ENCODE results near the gene NAGA. TPM values are rescaled to one million over a fixed set of nuclear protein-coding genes. Genes with fewer than 3 reads are reported as not detected.

NAGA gene
- total RNA-seq, 4 donors from 2014 or later: 24.8 to 47.6 (median 35.3) TPM

DNA sequence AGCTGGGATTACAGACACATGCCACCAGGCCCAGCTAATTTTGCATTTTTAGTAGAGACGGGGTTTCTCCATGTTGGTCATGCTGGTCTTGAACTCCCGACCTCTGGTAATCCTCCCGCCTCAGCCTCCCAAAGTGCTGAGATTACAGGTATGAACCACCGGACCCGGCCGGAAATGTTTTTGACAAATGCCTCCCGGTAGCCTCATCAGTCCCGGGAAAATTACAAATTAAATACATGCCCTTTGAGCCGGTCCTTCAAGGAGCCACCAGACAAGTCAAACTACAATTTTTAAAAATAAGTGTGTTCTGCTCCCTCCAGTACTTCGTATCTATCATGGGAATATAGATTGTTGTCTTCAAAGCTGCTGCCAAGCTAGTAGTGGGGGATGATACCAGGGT, 54.5 kb downstream of the NAGA start:
- ATAC-seq (ENCODE audit: low FRiP score) (no peak), DNase-seq (ENCODE audit: low spot score) (no peak)
- TF ChIP-seq, protein P1, sequence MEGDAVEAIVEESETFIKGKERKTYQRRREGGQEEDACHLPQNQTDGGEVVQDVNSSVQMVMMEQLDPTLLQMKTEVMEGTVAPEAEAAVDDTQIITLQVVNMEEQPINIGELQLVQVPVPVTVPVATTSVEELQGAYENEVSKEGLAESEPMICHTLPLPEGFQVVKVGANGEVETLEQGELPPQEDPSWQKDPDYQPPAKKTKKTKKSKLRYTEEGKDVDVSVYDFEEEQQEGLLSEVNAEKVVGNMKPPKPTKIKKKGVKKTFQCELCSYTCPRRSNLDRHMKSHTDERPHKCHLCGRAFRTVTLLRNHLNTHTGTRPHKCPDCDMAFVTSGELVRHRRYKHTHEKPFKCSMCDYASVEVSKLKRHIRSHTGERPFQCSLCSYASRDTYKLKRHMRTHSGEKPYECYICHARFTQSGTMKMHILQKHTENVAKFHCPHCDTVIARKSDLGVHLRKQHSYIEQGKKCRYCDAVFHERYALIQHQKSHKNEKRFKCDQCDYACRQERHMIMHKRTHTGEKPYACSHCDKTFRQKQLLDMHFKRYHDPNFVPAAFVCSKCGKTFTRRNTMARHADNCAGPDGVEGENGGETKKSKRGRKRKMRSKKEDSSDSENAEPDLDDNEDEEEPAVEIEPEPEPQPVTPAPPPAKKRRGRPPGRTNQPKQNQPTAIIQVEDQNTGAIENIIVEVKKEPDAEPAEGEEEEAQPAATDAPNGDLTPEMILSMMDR (IDR thresholded peaks at IDR 0.05): no peak

DNA sequence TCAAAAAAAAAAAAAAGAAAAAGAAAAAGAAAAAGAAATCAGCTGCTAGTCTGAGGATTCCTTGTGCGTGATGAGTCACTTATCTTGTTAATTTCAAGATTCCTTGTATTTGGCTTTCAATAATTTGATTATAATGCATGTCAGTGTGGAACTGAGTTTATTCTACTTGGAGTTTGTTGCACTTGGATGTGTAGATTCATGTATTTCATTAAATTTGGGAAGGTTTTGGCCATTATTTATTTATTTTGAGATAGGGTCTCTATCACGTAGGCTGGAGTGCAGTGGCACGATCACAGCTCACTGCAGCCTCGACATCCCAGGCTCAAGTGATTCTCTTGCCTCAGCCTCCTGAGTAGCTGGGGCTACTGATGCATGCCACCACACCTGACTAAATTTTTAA, 57.2 kb downstream of the NAGA start:
- no peak for DNase-seq (ENCODE audit: low spot score)
- no peak for ATAC-seq (ENCODE audit: low FRiP score)
- TF ChIP-seq, protein P1 (IDR thresholded peaks at IDR 0.05): no peak

DNA sequence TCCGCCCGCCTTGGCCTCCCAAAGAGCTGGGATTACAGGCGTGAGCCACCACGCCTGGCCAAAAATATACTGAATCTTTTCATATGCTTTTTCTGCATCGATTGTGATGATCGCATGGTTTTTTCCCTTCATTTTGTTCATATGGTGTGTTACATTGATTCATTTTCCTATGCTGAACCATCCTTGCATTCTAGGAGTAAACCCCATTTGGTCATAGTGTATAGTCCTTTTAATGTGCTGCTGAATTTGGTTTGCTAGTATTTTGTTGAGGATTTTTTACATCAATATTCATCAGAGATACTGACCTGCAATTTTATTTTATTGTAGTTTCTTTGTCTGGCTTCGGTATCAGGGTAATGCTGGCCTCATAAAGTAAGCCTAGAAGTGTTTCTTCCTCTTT, 59.8 kb downstream of the NAGA start:
- TF ChIP-seq, protein P1 (IDR thresholded peaks at IDR 0.05): no peak
- DNase-seq (ENCODE audit: low spot score): no peak
- ATAC-seq (ENCODE audit: low FRiP score): no peak

Small RNA genes lying within 50 kb of the gene (small RNA-seq; reads per million reads assigned to genes)
- not detected for gene SNORD13P1

Other genes with a start within 250 kb of the NAGA start
- 10 to 100 TPM; 26.3 to 63.5 (median 33.8) TPM for gene SREBF2, start 237.7 kb downstream of the NAGA start, total RNA-seq
- not detected for gene SHISA8, start 155.7 kb downstream of the NAGA start, total RNA-seq
- under 1 TPM; 0.16 to 0.84 (median 0.22) TPM for gene TNFRSF13C, start 144.0 kb downstream of the NAGA start, total RNA-seq
- gene CENPM, start 123.7 kb downstream of the NAGA start, total RNA-seq: 1 to 10 TPM in 1 of 4 donors, under 1 TPM in 1, not detected in 2; 0.84 to 5.4 TPM
- under 1 TPM in 3 of 4 donors, not detected in 1; 0.13 to 0.72 (median 0.37) TPM for gene SEPTIN3, start 101.4 kb downstream of the NAGA start, total RNA-seq
- gene WBP2NL, start 72.0 kb downstream of the NAGA start, total RNA-seq: 1 to 10 TPM in 1 of 4 donors, under 1 TPM in 3; 0.28 to 1.1 (median 0.72) TPM
- gene PHETA2, start 3.4 kb upstream of the NAGA start, total RNA-seq: 10 to 100 TPM in 3 of 4 donors, 1 to 10 TPM in 1; 9.3 to 22.5 (median 13.9) TPM
- gene SMDT1, start 8.9 kb upstream of the NAGA start, total RNA-seq: 10 to 100 TPM in 3 of 4 donors, 1 to 10 TPM in 1; 9.9 to 16.2 (median 12.2) TPM
- gene NDUFA6, start 20.0 kb upstream of the NAGA start, total RNA-seq: 10 to 100 TPM; 55.5 to 59.3 (median 57.7) TPM
- gene CYP2D6, start 60.0 kb upstream of the NAGA start, total RNA-seq: 1 to 10 TPM in 1 of 4 donors, under 1 TPM in 3; 0.28 to 1.1 (median 0.49) TPM
- 10 to 100 TPM; 20.8 to 34.8 (median 23.3) TPM for gene TCF20, start 199.8 kb upstream of the NAGA start, total RNA-seq

Data from omental fat pad (tissue), 4 donors.